BE2C (cell line): Measurements from ENCODE around the gene TRANK1.
A peak's percentile ranks its signal among the peaks of the same experiment; 100 is the strongest.

ENCODE experiments used
- DNase-seq: peaks from one replicate; pipeline ENCODE4 v3.0.0-alpha.2; 2020
- H3K27me3 ChIP-seq: fragments of 250-450 bp; sonication (Bioruptor Pico); 2 replicates; pipeline ENCODE4 v1.5.1; 2020; ENCODE audit warnings: mild to moderate bottlenecking
- H3K36me3 ChIP-seq: fragments of 250-450 bp; sonication (Bioruptor Pico); 2 replicates; pipeline ENCODE4 v1.5.1; 2020; ENCODE audit warnings: mild to moderate bottlenecking
- H3K4me1 ChIP-seq: fragments of 250-450 bp; sonication (Bioruptor Pico); 2 replicates; pipeline ENCODE4 v1.5.1; 2020
- H3K4me3 ChIP-seq: 2 replicates; pipeline ENCODE4 v1.5.1; 2011; ENCODE audit warnings: low read depth, low read length
- H3K9me3 ChIP-seq: fragments of 250-450 bp; sonication (Bioruptor Pico); 2 replicates; pipeline ENCODE4 v1.5.1; 2020
- TF ChIP-seq, protein P1 (sequence below): IDR thresholded peaks from 2 replicates; pipeline ENCODE4 v1.5.1; 2012; ENCODE audit warnings: mild to moderate bottlenecking, low read depth, low read length

TRANK1 gene

DNA sequence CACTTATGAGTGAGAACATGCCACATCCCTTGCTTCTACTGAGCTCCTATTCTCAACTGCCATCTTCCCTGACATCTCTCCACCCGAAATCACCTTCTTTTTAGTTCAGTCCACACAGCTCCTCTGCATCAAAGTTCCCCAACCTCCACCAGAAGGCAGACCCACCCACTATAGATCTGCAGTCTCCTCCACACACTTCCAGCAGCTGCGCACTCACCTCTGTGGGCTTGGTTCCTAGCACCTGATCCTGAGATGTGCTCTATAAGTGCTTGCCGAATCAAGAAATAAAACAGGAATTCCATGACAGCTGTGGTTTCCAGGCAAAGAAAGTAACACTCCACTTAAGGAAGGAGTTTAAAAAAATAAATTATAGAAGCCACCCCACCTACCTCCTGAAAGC, 85.4 kb downstream of the TRANK1 start:
- TF ChIP-seq, protein P1, sequence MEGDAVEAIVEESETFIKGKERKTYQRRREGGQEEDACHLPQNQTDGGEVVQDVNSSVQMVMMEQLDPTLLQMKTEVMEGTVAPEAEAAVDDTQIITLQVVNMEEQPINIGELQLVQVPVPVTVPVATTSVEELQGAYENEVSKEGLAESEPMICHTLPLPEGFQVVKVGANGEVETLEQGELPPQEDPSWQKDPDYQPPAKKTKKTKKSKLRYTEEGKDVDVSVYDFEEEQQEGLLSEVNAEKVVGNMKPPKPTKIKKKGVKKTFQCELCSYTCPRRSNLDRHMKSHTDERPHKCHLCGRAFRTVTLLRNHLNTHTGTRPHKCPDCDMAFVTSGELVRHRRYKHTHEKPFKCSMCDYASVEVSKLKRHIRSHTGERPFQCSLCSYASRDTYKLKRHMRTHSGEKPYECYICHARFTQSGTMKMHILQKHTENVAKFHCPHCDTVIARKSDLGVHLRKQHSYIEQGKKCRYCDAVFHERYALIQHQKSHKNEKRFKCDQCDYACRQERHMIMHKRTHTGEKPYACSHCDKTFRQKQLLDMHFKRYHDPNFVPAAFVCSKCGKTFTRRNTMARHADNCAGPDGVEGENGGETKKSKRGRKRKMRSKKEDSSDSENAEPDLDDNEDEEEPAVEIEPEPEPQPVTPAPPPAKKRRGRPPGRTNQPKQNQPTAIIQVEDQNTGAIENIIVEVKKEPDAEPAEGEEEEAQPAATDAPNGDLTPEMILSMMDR: no peak
- H3K36me3 ChIP-seq: no peaks in the 10 kb centered on the region
- H3K4me3 ChIP-seq: no peak overlapping the region

DNA sequence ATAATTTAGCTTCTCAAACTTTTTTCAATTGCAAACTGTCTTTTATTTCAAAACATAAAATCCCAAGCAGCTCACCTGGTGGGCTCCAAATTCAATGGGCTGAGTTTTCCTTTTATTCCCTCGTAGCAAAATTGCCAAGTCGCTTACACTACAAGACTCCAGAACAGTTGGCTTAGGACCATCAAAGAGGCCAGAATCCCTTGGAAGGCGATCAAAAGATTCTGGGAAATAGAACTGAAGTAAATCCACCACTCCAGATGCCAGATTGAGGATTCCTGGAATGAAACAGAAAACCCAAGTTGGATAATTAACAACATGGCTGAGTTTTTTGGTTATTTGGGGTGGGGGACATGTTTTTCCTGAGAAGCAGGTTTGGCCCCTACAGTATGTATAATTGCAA, 92.8 kb downstream of the TRANK1 start:
- Histone ChIP-seq H3K9me3 (no peaks in the 10 kb centered on the region), H3K36me3 (no peaks in the 10 kb centered on the region), H3K4me3 (no peak overlapping the region), H3K27me3 (no peaks in the 10 kb centered on the region), H3K4me1 (no peaks in the 10 kb centered on the region)
- DNase-seq: no peak
- TF ChIP-seq, protein P1: no peak

More for the DNA sequence above, 85.4 kb downstream of the TRANK1 start:
- H3K27me3 ChIP-seq: no peaks in the 10 kb centered on the region
- no peaks in the 10 kb centered on the region for H3K9me3 ChIP-seq
- DNase-seq: no peak
- no peaks in the 10 kb centered on the region for H3K4me1 ChIP-seq

DNA sequence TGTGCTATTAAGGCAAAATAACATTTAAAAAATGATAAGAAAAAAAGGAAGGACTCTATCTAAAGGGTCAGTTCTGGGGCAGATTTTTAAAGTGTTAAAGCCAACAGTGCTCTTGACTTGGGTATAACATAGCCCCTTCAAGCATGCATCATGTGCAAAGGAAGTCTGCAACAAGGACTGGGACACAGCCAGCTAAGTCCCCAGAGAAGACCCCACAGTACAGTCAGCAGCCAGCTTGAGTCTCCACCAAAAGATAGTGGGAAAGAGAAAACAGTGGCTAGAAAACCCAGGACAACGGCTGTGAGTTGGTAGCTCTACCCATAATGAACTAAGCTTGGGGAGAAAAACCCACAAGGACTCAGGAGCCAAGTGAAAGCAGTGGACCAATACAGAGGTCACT, 94.1 kb downstream of the TRANK1 start:
- TF ChIP-seq, protein P1: no peak
- Histone ChIP-seq H3K36me3 (no peaks in the 10 kb centered on the region), H3K27me3 (no peaks in the 10 kb centered on the region), H3K4me3 (no peak overlapping the region), H3K4me1 (no peaks in the 10 kb centered on the region), H3K9me3 (no peaks in the 10 kb centered on the region)
- DNase-seq: no peak

DNA sequence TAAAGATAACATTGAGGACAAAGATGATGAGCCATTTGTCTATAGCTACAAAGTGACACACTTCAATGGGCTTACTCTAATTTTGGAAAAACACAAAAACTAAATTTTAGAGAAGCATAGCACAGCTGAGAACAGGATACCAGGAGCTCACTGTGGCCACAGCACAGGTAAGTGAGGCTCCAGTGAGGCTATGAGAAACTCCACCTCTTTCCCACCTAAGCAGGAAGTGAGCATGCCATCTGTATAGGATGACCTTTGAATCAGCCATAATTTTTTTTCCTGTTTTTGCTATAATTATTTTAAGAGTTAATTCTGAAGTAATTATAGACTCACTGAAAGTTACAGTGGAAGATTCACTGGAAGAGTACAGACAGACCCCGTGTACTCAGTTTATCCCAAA, 98.4 kb downstream of the TRANK1 start:
- Histone ChIP-seq H3K4me1 (no peaks in the 10 kb centered on the region), H3K36me3 (no peaks in the 10 kb centered on the region), H3K9me3 (no peaks in the 10 kb centered on the region), H3K27me3 (no peaks in the 10 kb centered on the region), H3K4me3 (no peak overlapping the region)
- DNase-seq: no peak
- TF ChIP-seq, protein P1: no peak

DNA sequence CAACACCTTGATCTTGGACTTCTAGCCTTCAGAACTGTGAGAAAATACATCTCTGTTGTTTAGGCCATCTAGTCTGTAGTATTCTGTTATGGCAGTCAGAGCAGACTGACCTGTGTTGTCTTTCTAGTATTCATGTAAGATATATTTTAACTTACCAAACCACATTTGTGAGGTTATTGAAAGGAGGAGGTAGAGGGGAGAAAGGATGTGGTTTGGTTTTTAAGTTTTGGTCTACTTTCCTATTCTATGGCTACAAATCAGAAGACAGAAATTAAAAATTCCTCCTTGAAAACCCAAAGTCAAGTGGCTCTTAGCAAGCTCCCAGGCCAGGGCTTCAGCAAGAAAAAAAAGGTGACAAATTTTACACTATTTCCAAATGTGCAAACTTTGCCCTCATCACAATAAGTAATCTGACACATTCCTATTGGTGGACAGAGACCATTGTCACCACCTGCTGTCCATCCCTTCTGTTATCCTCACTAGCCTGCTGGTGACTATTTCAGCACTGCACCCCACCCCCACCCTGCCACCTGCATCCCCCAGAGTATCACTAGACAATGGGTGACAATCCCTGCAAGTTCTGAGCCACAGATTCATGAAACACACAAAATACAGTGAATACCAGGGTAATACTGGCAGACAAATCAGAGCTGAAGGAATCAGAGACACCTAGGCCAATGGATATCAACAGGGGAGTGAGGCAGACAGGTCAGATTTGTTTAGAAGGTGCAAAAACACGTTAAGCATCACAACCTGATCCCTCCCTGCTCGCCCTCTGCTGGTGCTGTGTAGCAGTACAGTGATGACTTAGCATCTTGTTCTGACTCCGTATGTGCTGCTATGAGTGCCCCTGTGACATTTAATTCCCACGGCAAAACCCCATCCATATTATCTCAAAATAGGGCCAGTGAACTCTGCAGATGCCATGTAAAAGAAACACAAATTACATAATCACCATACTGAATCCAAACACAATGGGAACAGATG, 101.5 kb downstream of the TRANK1 start:
- TF ChIP-seq, protein P1: peak; percentile 55
- Histone ChIP-seq H3K9me3 (no peaks in the 10 kb centered on the region), H3K27me3 (no peaks in the 10 kb centered on the region), H3K36me3 (no peaks in the 10 kb centered on the region), H3K4me1 (no peaks in the 10 kb centered on the region), H3K4me3 (no peak overlapping the region)
- peak; percentile 45 for DNase-seq

DNA sequence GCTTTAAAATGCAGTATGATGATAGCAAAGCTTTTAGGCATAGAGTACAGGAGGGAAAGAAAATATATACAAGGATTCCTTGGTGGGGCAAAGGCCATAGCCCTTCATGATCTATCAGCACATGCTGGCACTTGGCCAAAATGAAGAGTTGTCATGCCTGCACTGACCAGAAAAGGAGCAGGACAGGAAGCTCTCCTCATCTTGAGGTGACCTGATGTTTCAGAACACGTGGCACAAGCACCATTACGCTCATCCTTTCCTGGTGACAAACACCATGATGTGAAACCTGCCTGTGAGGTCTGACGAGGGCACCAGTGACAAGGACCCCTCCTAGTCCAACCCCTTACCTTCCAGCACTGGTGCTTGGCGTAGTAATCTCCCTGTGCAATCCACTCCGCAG, 102.6 kb downstream of the TRANK1 start:
- no peak overlapping the region for H3K4me3 ChIP-seq
- no peaks in the 10 kb centered on the region for H3K9me3 ChIP-seq
- H3K27me3 ChIP-seq: no peaks in the 10 kb centered on the region
- no peak for DNase-seq
- H3K4me1 ChIP-seq: no peaks in the 10 kb centered on the region
- TF ChIP-seq, protein P1: no peak
- no peaks in the 10 kb centered on the region for H3K36me3 ChIP-seq
